Omental fat pad (tissue), 4 donors: ENCODE results near the gene RGS2. TPM values are rescaled to one million over a fixed set of nuclear protein-coding genes. Genes with fewer than 3 reads are reported as not detected.

Source experiments
- ATAC-seq: fragments of 150-250 bp; one replicate; pipeline ENCODE4 v1.9.1; 2016; ENCODE audit warnings: mild to moderate bottlenecking, moderate library complexity; ENCODE audit not compliant: low FRiP score
- DNase-seq: peaks from one replicate; pipeline ENCODE4 v3.0.0-alpha.2; 2019; ENCODE audit warnings: low spot score
- CTCF ChIP-seq, 3 donors: fragments of 450-650 bp; IDR thresholded peaks; one replicate each; pipeline ENCODE4 v1.5.1; 2016 to 2017; ENCODE audit warnings: antibody characterized with exemption in 3 of 3, mild to moderate bottlenecking in 3 of 3, moderate library complexity in 2 of 3
- total RNA-seq, 4 donors: library from RNA; depleted of rRNA; stranded (reverse); fragments of >200 nt; gene quantifications; one replicate each; pipeline ENCODE4 v1.1.0, GENCODE V29; 2016

RGS2 gene
- total RNA-seq, 4 donors from 2014 or later, result 92.2 to 375 (median 140) TPM

- ATAC-seq (no peak), DNase-seq (no peak)
- TF ChIP-seq CTCF (IDR thresholded peaks at IDR 0.05), result no peak
These were observed 14.1 kb upstream of the RGS2 start for GRCh38 chr1:192794768-192795035.

- TF ChIP-seq CTCF (IDR thresholded peaks at IDR 0.05), result no peak
- DNase-seq (no peak), ATAC-seq (no peak)
These were observed 12.8 kb upstream of the RGS2 start for GRCh38 chr1:192795916-192796618.

GRCh38 chr1:192797143-192797542 is 11.7 kb upstream of the RGS2 start:
- TF ChIP-seq CTCF (IDR thresholded peaks at IDR 0.05), result no peak
- DNase-seq, result no peak
- no peak for ATAC-seq

- no peak for TF ChIP-seq CTCF (IDR thresholded peaks at IDR 0.05)
- DNase-seq, result no peak
- ATAC-seq, result no peak
These were observed 10.9 kb upstream of the RGS2 start for GRCh38 chr1:192797891-192798290.

- TF ChIP-seq CTCF (IDR thresholded peaks at IDR 0.05), result no peak
- DNase-seq, result no peak
These were observed 7.4 kb upstream of the RGS2 start for GRCh38 chr1:192801451-192801850.

GRCh38 chr1:192802406-192802805 is 6.4 kb upstream of the RGS2 start:
- no peak for TF ChIP-seq CTCF (IDR thresholded peaks at IDR 0.05)
- DNase-seq (no peak), ATAC-seq (no peak)

More at GRCh38 chr1:192801451-192801850, 7.4 kb upstream of the RGS2 start:
- ATAC-seq, result no peak

GRCh38 chr1:192803501-192803900 is 5.3 kb upstream of the RGS2 start:
- ATAC-seq (no peak), DNase-seq (no peak)
- TF ChIP-seq CTCF (IDR thresholded peaks at IDR 0.05), result no peak
